Lower lobe of right lung (tissue), 2 donors: ENCODE results near the gene RREB1. TPM values are rescaled to one million over a fixed set of nuclear protein-coding genes. Genes with fewer than 3 reads are reported as not detected.

Experiments used
- ATAC-seq, 2 donors: fragments of 200-7000 bp; cut with Tn5 transposase; one replicate each; pipeline ENCODE4 v1.9.1; 2020 to 2022; ENCODE audit warnings: mild to moderate bottlenecking in 2 of 2, moderate library complexity in 2 of 2
- DNase-seq: peaks from one replicate; pipeline ENCODE4 v3.0.0-alpha.2; 2020
- H3K27ac ChIP-seq: fragments of 200-600 bp; one replicate; pipeline ENCODE4 v1.8.0; 2022
- H3K27me3 ChIP-seq: fragments of 200-600 bp; one replicate; pipeline ENCODE4 v1.8.0; 2022; ENCODE audit warnings: low read depth
- H3K36me3 ChIP-seq: fragments of 200-600 bp; one replicate; pipeline ENCODE4 v1.8.0; 2022; ENCODE audit warnings: mild to moderate bottlenecking
- H3K4me1 ChIP-seq: fragments of 200-600 bp; one replicate; pipeline ENCODE4 v1.8.0; 2022
- H3K4me3 ChIP-seq: fragments of 200-600 bp; one replicate; pipeline ENCODE4 v1.8.0; 2022; ENCODE audit warnings: mild to moderate bottlenecking
- H3K9me3 ChIP-seq: fragments of 200-600 bp; one replicate; pipeline ENCODE4 v1.8.0; 2022
- CTCF ChIP-seq: fragments of 200-600 bp; IDR thresholded peaks from one replicate; pipeline ENCODE4 v1.8.0; 2022; ENCODE audit warnings: antibody characterized with exemption, mild to moderate bottlenecking
- intact Hi-C: fragments of 100-400 bp; cut with DNase I; formaldehyde crosslinking; loops from one replicate; pipeline ENCODE4 v1.11.0; 2022
- total RNA-seq: library from RNA; stranded (reverse); fragmentation: NEBNext Ultra II Directional; extraction: Animal tissue kit (Norgen Biotek cat#: 25700); gene quantifications from one replicate; pipeline ENCODE4 v1.2.1, GENCODE V29; 2021
- donor health status: DM: no; HTN: yes; CAD: no; lungs with severe emphysema.

RREB1 gene
- total RNA-seq, 1 donor from 2014 or later, result 62.8 TPM

DNA sequence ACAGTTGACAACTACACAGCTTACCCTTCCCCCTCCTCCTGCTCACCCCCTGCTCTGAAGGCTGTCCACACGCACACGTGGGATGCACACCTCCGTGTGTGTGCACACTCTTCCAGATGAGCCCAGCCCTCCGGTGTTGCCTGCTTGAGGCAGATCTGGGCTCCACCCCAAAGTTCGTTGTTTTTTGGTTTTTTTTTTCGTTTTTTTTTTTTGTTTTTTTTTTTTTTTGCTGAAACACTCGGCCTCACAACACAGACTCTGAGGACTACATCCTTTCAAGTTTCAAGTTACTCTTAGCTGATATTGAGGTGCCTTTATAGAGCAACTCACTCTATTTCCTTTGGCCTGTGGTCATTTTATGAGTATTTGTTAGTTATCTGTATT is 88.2 kb downstream of the RREB1 start:
- H3K27ac ChIP-seq, result no peak overlapping the region
- no peak for DNase-seq
- H3K9me3 ChIP-seq, result no peaks in the 10 kb centered on the region
- H3K4me1 ChIP-seq, result peaks cover 32% of the 10 kb centered on the region
- H3K36me3 ChIP-seq, result peaks cover 34% of the 10 kb centered on the region
- intact Hi-C loops, result no loop called here
- ATAC-seq, result peak; percentile 59 to 64
- TF ChIP-seq CTCF, result no peak
- H3K27me3 ChIP-seq, result no peaks in the 10 kb centered on the region
- no peak overlapping the region for H3K4me3 ChIP-seq

GRCh38 chr6:7196685-7197283 is 89.0 kb downstream of the RREB1 start:
- ATAC-seq, result no peak
- H3K4me1 ChIP-seq, result peaks cover 40% of the 10 kb centered on the region
- no peak for TF ChIP-seq CTCF
- H3K4me3 ChIP-seq, result no peak overlapping the region
- DNase-seq, result no peak
- H3K36me3 ChIP-seq, result peaks cover 28% of the 10 kb centered on the region
- no peak overlapping the region for H3K27ac ChIP-seq
- H3K9me3 ChIP-seq, result no peaks in the 10 kb centered on the region
- H3K27me3 ChIP-seq, result no peaks in the 10 kb centered on the region
- intact Hi-C loops, result no loop called here

- Histone ChIP-seq H3K27ac (no peak overlapping the region), H3K36me3 (peaks cover 22% of the 10 kb centered on the region), H3K27me3 (no peaks in the 10 kb centered on the region), H3K9me3 (no peaks in the 10 kb centered on the region), H3K4me1 (peaks cover 50% of the 10 kb centered on the region), H3K4me3 (no peak overlapping the region)
- ATAC-seq (no peak), DNase-seq (no peak)
- TF ChIP-seq CTCF, result no peak
- intact Hi-C loops, result no loop called here
Observed at GRCh38 chr6:7197747-7198146, 90.0 kb downstream of the RREB1 start.

DNA sequence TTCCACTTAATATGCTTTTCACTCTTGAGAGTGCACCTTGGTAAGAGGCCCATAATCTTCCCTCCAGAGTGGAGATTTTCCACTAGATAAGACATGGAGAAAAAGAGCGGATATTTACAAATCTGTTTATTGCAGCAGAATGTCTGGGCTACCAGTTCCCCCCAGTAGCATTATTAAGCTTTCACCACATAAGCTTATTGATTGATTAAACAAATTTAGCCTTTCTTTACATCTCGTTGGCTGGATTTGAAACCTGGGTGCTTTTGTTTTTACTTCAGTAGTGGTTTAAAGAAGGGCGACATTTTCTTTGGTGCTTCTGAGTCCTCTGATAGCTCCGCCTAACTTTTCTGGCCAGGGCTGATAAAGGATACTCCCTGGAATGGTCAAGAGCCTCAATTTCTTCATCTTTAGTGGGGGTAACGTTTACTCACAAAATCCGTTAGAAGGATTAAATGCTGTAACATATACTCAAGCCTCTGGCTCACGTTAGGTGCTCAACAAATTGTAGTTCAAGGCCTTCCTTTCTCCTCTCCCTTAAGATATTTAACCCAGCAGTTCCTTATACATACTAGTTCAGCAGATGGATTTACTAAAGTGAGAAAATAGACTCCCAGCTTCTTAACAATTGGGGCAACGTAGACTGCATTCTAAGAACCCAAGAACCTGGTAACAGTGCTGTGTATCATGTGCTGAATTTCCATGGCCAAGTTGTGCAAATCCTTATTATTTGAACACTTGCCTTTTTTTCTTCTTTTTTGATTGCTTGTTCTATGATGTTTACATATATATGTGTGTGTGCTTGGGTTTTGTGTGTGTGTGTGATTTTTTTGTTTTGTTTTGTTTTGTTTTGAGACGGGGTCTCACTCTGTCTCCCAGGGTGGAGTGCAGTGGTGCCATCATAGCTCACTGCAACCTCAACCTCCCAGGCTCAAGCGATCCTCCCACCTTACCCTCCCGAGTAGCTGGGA is 91.4 kb downstream of the RREB1 start:
- H3K9me3 ChIP-seq, result no peaks in the 10 kb centered on the region
- no peak for TF ChIP-seq CTCF
- H3K27me3 ChIP-seq, result no peaks in the 10 kb centered on the region
- ATAC-seq, result no peak
- H3K27ac ChIP-seq, result no peak overlapping the region
- intact Hi-C loops, result no loop called here
- H3K36me3 ChIP-seq, result peaks cover 29% of the 10 kb centered on the region
- no peak for DNase-seq
- H3K4me1 ChIP-seq, result peaks cover 63% of the 10 kb centered on the region
- no peak overlapping the region for H3K4me3 ChIP-seq

GRCh38 chr6:7200598-7201443 is 93.1 kb downstream of the RREB1 start:
- DNase-seq, result peak; percentile 85
- peak overlapping the region; percentile 75 for H3K27ac ChIP-seq
- ATAC-seq, result peak; percentile 84 to 91
- intact Hi-C loops, result no loop called here
- H3K9me3 ChIP-seq, result no peaks in the 10 kb centered on the region
- TF ChIP-seq CTCF, result no peak
- H3K27me3 ChIP-seq, result no peaks in the 10 kb centered on the region
- peaks cover 25% of the 10 kb centered on the region for H3K36me3 ChIP-seq
- no peak overlapping the region for H3K4me3 ChIP-seq
- H3K4me1 ChIP-seq, result peaks cover 65% of the 10 kb centered on the region
